Measurements from ENCODE around the gene C1QTNF1.

The C1QTNF1 gene

DNA sequence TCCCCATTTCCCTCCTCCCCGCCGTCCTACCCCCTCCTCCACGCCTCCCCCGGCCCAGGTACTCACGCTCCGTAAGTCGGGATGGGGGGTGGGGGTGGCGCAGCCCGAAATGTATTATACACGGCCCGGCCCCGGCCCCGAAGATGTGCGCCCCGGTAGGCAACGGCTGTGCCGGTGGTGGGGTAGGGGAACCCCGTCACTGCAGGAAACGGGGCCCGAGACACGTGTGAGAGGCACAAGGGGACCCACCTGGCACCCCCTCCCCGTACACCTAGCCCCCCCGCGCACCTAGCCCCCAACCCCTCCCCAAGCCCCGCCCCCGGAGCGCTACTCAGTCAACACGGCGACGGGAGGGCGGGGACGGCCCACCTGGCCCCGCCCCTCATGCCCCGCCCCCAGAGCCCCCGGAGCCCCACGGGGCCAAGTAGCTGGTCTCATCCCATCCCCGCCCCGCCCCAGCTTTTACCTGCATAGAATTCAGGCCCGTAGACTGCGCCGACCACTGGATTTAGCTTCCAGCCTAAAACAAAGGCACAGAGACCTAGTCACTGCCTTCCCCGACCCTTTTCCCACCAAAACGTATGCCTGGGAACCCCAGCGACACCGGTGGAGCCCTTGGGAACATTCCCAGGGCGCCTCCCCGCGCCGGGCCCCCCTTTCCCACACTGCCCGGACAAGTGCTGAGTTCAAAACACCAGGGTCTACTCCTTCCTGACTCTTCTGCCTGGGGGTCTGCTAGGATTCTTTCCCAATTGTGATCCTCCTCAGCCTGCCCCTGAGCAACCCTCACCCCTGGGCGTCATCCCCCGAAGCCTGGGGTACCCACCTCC lies 73.5 kb downstream of the C1QTNF1 start:
- DNase-seq, result no peak

GRCh38 chr17:79098282-79098867 lies 74.4 kb downstream of the C1QTNF1 start:
- no peak for DNase-seq

Data from amniotic stem cell (primary cell).